ENCODE results near the gene MLLT6.

GRCh38 chr17:38766341-38766740, 61.3 kb downstream of the MLLT6 start:
- no peak for TF ChIP-seq CTCF (IDR thresholded peaks at IDR 0.05; ENCODE audit: low read depth, low read length)
- TF ChIP-seq EZH2phosphoT487 (IDR thresholded peaks at IDR 0.05; ENCODE audit: low read depth), result no peak

All from OCI-LY3 (cell line).